Endothelial cell of umbilical vein (primary cell): ENCODE results near the gene BASP1.

Source experiments
- EZH2 ChIP-seq: IDR thresholded peaks from 2 replicates; pipeline ENCODE4 v1.6.1; 2012; ENCODE audit warnings: borderline replicate concordance, low read depth, mild to moderate bottlenecking, moderate library complexity, low read length, inconsistent platforms; ENCODE audit not compliant: severe bottlenecking
- JUN ChIP-seq: IDR thresholded peaks from 2 replicates; pipeline ENCODE4 v1.6.1; 2011; ENCODE audit warnings: borderline replicate concordance, low read depth; ENCODE audit not compliant: insufficient read length, insufficient read depth
- MAX ChIP-seq: IDR thresholded peaks from 2 replicates; pipeline ENCODE4 v1.6.1; 2011; ENCODE audit not compliant: insufficient read depth, insufficient read length
- MYC ChIP-seq: IDR thresholded peaks from one replicate; pipeline ENCODE4 v1.6.1; 2011; ENCODE audit warnings: mild to moderate bottlenecking, low read depth, low read length
- POLR2A ChIP-seq: IDR thresholded peaks from 2 replicates; pipeline ENCODE4 v1.6.1; 2012; ENCODE audit warnings: low read depth, mild to moderate bottlenecking, control low read depth, low read length
- POLR2AphosphoS5 ChIP-seq: IDR thresholded peaks from 2 replicates; pipeline ENCODE4 v1.6.1; 2012; ENCODE audit warnings: low read depth, mild to moderate bottlenecking, control low read depth, low read length, moderate library complexity; ENCODE audit not compliant: insufficient read depth
- TF ChIP-seq, protein P1 (sequence below), 2 donors: IDR thresholded peaks; 1 replicate in 1 of 2; 2 replicates in 1 of 2; pipeline ENCODE4 v1.5.1; 2011; ENCODE audit warnings: low read length in 2 of 2, mild to moderate bottlenecking in 2 of 2, moderate library complexity in 2 of 2, control low read depth in 1 of 2, inconsistent platforms in 1 of 2, low read depth in 1 of 2; ENCODE audit not compliant: insufficient read depth in 1 of 2; ENCODE audit errors: extremely low read depth in 1 of 2

GRCh38 chr5:17305017-17305416 is 87.6 kb downstream of the BASP1 start:
- TF ChIP-seq POLR2AphosphoS5 (no peak), POLR2A (no peak), EZH2 (no peak), MYC (no peak), MAX (no peak), JUN (no peak)
- TF ChIP-seq, protein P1, sequence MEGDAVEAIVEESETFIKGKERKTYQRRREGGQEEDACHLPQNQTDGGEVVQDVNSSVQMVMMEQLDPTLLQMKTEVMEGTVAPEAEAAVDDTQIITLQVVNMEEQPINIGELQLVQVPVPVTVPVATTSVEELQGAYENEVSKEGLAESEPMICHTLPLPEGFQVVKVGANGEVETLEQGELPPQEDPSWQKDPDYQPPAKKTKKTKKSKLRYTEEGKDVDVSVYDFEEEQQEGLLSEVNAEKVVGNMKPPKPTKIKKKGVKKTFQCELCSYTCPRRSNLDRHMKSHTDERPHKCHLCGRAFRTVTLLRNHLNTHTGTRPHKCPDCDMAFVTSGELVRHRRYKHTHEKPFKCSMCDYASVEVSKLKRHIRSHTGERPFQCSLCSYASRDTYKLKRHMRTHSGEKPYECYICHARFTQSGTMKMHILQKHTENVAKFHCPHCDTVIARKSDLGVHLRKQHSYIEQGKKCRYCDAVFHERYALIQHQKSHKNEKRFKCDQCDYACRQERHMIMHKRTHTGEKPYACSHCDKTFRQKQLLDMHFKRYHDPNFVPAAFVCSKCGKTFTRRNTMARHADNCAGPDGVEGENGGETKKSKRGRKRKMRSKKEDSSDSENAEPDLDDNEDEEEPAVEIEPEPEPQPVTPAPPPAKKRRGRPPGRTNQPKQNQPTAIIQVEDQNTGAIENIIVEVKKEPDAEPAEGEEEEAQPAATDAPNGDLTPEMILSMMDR (IDR thresholded peaks at IDR 0.05; ENCODE audit: extremely low read depth in 1 of 2, insufficient read depth in 1 of 2, low read depth in 1 of 2, low read length in 2 of 2): no peak
